ENCODE data around the gene CENPA.
"Not testable (repeated sequence)": the region's sequence is repeated elsewhere in the genome, so short reads cannot be mapped to it uniquely, and the experiment has no call there.

Gene CENPA

GRCh38 chr2:26793518-26793917, 7.7 kb downstream of the CENPA start:
- H3K36me3 ChIP-seq: peaks cover 66% of the 10 kb centered on the region
- H3K4me1 ChIP-seq: no peaks in the 10 kb centered on the region
- TF ChIP-seq CTCF (IDR thresholded peaks at IDR 0.05; ENCODE audit: low read depth, low read length): no peak
- DNase-seq: no peak
- no peaks in the 10 kb centered on the region for H3K27me3 ChIP-seq
- H3K9me3 ChIP-seq: no peaks in the 10 kb centered on the region
- H3K4me3 ChIP-seq (ENCODE audit: low read depth, low read length): no peak overlapping the region

- not testable (repeated sequence) for H3K4me3 ChIP-seq (ENCODE audit: low read depth, low read length); DNase-seq; H3K9me3 ChIP-seq; H3K4me1 ChIP-seq; H3K27me3 ChIP-seq
- H3K36me3 ChIP-seq: peaks cover 64% of the 10 kb centered on the region
Measured at GRCh38 chr2:26795135-26795534, 9.3 kb downstream of the CENPA start.

- H3K36me3 ChIP-seq: peaks cover 32% of the 10 kb centered on the region
- H3K4me3 ChIP-seq (ENCODE audit: low read depth, low read length): no peak overlapping the region
- no peaks in the 10 kb centered on the region for H3K4me1 ChIP-seq
- no peaks in the 10 kb centered on the region for H3K9me3 ChIP-seq
- peak; percentile 22 for DNase-seq
- H3K27me3 ChIP-seq: no peaks in the 10 kb centered on the region
- TF ChIP-seq CTCF (IDR thresholded peaks at IDR 0.05; ENCODE audit: low read depth, low read length): no peak
Measured at GRCh38 chr2:26801328-26801727, 15.5 kb downstream of the CENPA start.

DNA sequence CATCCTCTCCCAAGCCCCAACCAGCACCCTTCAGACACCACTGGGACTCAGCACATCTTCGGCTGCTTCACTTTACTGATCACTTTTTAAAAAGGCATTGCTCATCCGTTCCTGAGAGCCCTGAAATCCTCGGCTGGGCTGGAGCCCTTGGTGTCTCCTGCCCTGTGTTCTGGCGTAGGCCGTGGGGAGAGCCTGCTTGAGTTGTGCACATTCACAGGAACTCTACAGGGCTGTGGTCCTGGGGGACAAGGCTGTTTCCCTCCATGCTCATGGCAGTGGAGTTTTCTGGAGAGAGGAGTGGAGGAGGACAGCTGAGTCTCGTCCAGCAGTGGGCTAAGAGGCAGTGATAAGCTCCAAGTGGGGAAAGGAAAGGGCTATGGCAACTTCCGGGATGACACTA, 15.9 kb downstream of the CENPA start:
- no peak for TF ChIP-seq CTCF (IDR thresholded peaks at IDR 0.05; ENCODE audit: low read depth, low read length)
- H3K4me1 ChIP-seq: no peaks in the 10 kb centered on the region

GRCh38 chr2:26805241-26805676, 19.4 kb downstream of the CENPA start:
- DNase-seq: no peak
- H3K4me1 ChIP-seq: peaks cover 8% of the 10 kb centered on the region
- peaks cover 8% of the 10 kb centered on the region for H3K36me3 ChIP-seq
- no peak overlapping the region for H3K4me3 ChIP-seq (ENCODE audit: low read depth, low read length)
- H3K27me3 ChIP-seq: no peaks in the 10 kb centered on the region
- TF ChIP-seq CTCF (IDR thresholded peaks at IDR 0.05; ENCODE audit: low read depth, low read length): no peak
- H3K9me3 ChIP-seq: no peaks in the 10 kb centered on the region

More for the DNA sequence above, 15.9 kb downstream of the CENPA start:
- Histone ChIP-seq H3K4me3 (ENCODE audit: low read depth, low read length) (no peak overlapping the region), H3K27me3 (no peaks in the 10 kb centered on the region), H3K36me3 (peaks cover 32% of the 10 kb centered on the region), H3K9me3 (no peaks in the 10 kb centered on the region)
- no peak for DNase-seq

DNA sequence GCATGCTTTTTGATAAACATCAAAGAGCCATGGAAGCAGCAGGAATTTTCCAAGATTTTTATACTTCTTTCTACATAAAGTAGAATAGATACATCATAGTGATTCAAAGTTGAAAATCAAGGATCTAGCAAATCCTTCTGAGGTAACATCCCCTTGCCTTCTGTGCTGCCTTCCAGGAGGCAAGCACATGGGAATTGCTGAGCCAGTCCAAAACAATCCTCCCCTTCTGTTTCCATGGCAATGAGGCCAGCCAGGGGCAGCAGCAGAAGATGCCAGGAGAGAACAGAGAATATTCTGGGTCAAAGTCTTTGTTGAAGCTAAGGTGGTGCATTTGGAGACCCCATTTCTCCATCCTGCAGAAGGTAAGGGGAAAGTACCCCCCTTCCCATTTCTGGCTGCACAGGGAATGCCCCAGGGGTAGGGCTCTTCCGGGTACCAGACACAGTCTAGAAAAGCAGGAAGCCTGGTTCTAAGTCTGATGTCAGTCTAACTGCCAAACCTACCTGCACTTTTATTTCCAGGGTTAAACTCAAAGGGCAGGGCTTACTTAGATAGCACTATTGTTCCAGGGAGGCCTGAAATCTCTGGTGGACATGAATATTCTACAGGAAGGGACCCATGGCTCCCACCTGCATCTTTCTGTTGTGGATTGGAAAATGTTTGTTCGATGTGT, 22.1 kb downstream of the CENPA start:
- Histone ChIP-seq H3K27me3 (no peaks in the 10 kb centered on the region), H3K9me3 (no peaks in the 10 kb centered on the region), H3K4me3 (ENCODE audit: low read depth, low read length) (no peak overlapping the region), H3K4me1 (peaks cover 8% of the 10 kb centered on the region), H3K36me3 (no peaks in the 10 kb centered on the region)
- no peak for TF ChIP-seq CTCF (IDR thresholded peaks at IDR 0.05; ENCODE audit: low read depth, low read length)
- peak; percentile 46 for DNase-seq

All from BE2C (cell line).